GM13977 (cell line): Measurements from ENCODE around the gene PALB2.

Source experiments
- DNase-seq: peaks from one replicate; pipeline ENCODE4 v3.0.0; 2012; ENCODE audit warnings: low spot score
- in situ Hi-C: fragments of 300-500 bp; cut with MboI; formaldehyde crosslinking; loops from one replicate; pipeline ENCODE4 v1.12.0; 2022; ENCODE audit warnings: low sequenced_read_pairs, low pct_unique_long_range_greater_than_20kb, mixed read lengths, inconsistent platforms; ENCODE audit not compliant: unreplicated experiment
- TF ChIP-seq, protein P1 (sequence below): IDR thresholded peaks from 2 replicates; pipeline ENCODE4 v1.5.1; 2012; ENCODE audit warnings: mild to moderate bottlenecking, control low read depth; ENCODE audit not compliant: insufficient read depth; ENCODE audit errors: extremely low read depth, missing control alignments

PALB2 gene

DNA sequence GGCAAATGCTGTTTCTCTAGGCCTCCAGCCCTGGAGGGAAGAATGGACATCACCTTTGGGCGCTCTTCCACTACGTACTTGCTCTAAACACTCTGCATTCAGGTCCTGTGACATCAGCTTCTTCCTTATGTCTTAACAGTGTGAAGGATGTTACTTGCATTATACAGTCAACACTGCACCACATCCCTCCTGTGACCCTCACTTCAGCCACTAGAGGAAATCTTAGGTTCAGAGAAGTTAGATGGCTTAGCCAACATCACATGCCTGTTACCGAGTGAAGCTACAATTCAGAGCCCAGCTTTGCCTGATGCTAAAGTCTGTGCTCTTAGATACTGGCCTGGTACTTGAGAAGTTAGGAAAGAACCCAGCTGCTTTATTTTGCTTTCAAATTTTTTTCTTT is 65.3 kb downstream of the PALB2 start:
- TF ChIP-seq, protein P1, sequence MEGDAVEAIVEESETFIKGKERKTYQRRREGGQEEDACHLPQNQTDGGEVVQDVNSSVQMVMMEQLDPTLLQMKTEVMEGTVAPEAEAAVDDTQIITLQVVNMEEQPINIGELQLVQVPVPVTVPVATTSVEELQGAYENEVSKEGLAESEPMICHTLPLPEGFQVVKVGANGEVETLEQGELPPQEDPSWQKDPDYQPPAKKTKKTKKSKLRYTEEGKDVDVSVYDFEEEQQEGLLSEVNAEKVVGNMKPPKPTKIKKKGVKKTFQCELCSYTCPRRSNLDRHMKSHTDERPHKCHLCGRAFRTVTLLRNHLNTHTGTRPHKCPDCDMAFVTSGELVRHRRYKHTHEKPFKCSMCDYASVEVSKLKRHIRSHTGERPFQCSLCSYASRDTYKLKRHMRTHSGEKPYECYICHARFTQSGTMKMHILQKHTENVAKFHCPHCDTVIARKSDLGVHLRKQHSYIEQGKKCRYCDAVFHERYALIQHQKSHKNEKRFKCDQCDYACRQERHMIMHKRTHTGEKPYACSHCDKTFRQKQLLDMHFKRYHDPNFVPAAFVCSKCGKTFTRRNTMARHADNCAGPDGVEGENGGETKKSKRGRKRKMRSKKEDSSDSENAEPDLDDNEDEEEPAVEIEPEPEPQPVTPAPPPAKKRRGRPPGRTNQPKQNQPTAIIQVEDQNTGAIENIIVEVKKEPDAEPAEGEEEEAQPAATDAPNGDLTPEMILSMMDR = no peak
- DNase-seq = no peak
- in situ Hi-C loops = no loop called here

DNA sequence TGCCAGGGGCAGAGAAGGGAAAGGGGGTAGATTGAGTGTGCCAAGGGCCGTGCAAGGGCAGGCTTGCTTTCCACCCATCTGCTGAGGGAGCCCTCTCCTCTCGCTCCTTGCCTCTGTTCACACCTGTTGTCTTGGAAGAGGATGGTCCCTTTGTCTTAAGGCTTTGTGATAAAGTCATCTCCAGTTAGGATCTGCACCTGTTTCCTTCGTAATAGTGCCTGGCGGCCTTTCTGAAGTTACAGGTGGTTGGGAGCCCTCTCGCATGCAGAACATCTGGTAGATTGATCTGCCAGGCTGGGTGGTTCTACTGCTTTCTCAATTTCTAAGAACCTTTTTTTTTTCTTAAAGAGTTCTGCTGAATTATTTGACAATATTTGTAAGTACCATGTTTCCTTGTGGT is 67.3 kb downstream of the PALB2 start:
- in situ Hi-C loops = no loop called here
- no peak for DNase-seq
- TF ChIP-seq, protein P1 = no peak

DNA sequence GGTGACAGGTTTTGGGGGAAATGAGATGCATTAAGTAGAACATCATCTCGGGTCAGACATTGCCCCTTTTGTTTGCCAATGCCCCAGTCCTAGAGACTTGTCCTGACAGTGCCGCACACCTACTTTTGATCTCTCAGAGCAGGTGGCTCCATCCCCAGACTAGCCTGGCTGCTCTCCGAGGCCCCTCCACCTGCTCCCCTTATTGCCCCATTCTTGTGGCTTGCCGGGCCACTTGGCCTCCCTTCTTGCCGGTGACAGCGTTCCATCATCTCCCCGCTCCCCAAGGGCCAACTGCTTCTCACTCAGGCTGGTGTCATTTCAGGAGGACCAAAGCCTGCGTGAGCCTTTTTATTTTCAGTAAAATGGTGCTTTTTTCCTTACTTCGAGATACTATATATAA is 68.7 kb downstream of the PALB2 start:
- TF ChIP-seq, protein P1 = no peak
- in situ Hi-C loops = no loop called here
- no peak for DNase-seq

DNA sequence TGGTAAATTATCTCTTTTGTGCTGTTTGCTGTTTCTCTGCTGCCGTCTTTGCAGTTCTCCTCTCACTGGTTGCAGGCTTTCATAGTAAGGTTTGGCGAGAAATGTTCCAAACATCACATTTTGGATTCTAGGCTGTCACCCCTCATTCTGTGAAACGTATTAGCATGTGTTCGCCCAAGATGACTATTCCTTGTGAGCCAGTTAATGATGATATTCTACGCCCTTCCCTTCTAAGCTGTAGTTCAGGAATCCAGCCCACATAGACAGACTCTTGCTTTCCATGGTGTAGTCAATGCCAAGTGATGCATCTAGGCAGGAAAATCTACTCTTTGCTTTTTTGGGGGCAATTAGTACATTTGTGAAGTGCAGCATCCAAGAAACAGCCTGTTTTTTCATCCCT is 69.2 kb downstream of the PALB2 start:
- TF ChIP-seq, protein P1 = no peak
- DNase-seq = no peak
- in situ Hi-C loops = no loop called here

DNA sequence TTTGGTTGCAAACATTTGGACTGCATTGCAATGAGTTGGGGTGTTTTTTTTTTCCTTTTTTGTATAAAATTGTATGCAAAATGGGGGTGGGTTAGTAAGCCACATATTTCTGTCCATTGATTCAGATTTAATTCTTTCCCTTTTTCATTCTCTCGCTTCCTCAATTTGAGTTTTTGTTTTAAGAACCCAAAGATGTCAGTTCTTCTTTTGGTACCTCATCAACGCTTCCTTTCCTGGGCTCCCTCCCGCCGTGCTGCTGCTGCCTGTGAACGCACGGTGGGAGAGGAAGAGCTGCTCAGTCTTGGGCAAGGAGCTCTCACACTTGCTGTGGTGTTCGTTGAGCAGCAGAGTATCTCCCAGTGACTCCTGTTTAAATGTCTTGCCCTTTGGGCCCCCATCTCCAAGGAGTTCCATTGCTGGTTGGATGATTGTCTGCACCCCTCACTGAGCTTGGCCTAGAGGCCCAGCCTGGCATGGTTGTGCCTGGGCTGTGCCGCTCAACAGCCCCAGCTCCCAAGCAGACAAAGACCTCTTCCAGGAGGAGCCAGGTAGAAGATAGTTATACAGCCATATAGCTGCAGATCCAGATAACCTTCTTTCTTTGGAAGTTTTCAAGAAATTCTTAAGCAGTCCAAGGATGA is 70.0 kb downstream of the PALB2 start:
- in situ Hi-C loops = no loop called here
- TF ChIP-seq, protein P1 = no peak
- no peak for DNase-seq

DNA sequence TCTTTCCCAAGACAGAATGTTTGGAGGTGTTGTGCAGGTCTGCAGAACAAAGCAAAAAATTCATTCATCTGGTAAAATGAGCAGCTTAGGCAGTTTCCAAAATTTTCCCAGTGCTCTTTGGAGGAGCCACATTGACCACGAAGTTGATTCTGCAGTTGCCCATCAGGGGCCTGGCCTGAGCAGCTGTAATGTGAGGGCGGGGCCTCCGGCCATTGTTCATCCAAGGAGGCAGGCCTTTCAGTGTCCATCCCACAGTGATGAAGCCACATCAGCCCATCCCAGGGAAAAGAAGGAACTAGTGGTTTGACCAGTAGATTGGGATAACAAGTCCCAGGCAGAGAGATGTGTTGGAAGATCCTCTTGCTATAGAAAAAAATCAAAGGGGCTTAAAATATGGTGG is 73.5 kb downstream of the PALB2 start:
- in situ Hi-C loops = no loop called here
- no peak for DNase-seq
- TF ChIP-seq, protein P1 = no peak

DNA sequence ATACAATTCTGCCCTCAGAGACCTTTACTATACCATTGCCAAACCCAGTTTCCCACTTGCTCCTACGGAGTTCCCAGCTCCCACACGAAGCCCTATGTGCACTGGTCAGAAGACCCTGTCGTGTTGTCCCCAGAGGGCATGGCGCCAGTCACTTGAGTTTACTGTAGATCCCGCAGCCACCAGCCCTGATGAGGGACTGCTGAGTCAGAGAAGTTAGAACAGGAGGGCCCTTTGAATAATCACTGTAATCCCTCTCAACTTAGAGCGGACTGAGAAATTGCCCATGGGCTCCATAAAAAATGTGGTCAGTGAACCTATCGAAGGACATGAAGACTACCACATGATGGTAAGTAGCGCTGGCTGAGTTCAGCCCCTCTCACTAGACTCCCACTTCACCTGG is 74.4 kb downstream of the PALB2 start:
- no peak for DNase-seq
- TF ChIP-seq, protein P1 = no peak
- in situ Hi-C loops = no loop called here
